GM21619 (cell line): Measurements from ENCODE around the gene ITGAL.
"Not testable (repeated sequence)": the region's sequence is repeated elsewhere in the genome, so short reads cannot be mapped to it uniquely, and the experiment has no call there.

Experiments
- ATAC-seq: cut with Tn5 transposase; IDR thresholded peaks from one replicate; pipeline ENCODE4 v1.9.1; 2021; ENCODE audit not compliant: unreplicated experiment

ITGAL gene

DNA sequence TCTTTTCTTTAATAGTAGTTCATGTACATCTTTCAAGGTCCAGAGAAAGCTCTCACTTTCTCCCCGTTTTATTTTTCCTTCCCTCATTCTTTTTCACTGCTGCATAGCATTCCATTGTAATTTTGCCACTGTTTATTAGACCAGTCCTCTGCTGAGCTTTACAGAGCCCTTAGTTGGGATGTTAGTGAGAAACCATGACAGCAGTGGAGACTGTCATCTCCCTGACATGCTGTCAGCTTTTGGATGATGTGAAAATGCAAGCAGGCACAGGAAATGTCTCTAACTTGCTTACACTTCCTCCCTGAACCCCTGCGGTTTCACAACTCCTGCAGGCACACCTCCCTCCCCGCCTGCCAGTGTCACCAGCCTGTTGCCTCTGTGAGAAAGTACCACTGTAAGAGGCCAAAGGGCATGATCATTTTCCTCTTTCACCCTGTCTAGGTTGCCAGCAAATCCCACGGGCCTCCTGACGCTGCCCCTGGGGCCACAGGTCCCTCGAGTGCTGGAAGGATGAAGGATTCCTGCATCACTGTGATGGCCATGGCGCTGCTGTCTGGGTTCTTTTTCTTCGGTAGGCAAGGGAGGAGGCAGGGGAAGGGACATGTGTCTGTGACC lies at the start of gene ITGAL:
TSS of gene ITGAL (plus strand) at position 415 of the 615 bp plus-strand sequence. CDS start at position 511, 96 bp downstream.
- ATAC-seq = peak; percentile 32

- ATAC-seq = no peak
Observed at GRCh38 chr16:30428055-30428454, 44.5 kb upstream of the ITGAL start.

- peak; percentile 10 for ATAC-seq
Observed at GRCh38 chr16:30429418-30429677, 43.2 kb upstream of the ITGAL start.

GRCh38 chr16:30429678-30430427 lies 42.7 kb upstream of the ITGAL start, which contains the start of gene DCTPP1:
Gene DCTPP1 (minus strand): TSS chr16:30430030. CDS start chr16:30429980, 50 bp downstream.
- peak; percentile 90 for ATAC-seq

GRCh38 chr16:30430428-30430970 lies 42.0 kb upstream of the ITGAL start:
- peak; percentile 22 for ATAC-seq

- no peak for ATAC-seq
Observed at GRCh38 chr16:30434852-30435251, 37.7 kb upstream of the ITGAL start.

DNA sequence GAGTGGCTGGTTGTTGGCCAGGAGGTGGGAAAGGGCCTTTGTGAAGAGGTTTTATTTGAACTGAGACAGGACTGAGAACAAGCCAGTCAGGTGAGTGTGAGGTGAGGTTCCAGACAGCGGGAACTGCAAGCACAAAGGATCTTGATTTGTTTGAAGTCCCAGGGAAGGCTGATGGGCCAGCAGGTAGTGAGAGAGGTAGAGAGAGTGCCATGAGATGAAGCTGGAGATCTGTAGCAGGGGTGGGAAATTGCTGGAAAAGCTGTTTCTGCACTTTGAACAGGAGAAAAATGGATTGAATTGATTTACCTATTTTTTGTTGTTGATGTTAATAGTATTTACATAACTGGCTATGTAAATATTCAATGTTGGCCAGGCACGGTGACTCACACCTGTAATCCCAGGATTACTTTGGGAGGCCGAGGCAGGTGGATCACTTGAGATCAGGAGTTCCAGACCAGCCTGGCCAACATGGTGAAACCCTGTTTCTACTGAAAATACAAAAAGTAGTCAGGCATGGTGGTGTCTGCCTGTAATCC lies 35.0 kb upstream of the ITGAL start:
- no peak for ATAC-seq

DNA sequence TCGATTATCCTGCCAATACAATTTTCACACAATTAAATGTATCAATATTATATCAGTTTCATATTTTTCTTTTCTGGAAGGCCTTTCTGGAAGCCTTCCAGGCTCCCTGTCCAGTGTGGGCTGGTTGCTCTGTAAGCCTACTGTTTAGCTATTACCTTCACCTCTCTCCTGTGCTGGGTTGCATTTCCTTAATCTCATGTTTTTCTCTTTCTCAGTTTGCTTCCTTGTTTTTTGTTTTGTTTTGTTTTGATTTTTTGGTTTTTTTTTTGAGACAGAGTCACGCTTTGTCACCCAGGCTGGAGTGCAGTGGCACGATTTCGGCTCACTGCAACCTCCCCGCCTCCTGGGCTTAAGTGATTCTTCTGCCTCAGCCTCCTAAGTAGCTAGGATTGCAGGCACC lies 33.7 kb upstream of the ITGAL start:
- ATAC-seq = no peak

DNA sequence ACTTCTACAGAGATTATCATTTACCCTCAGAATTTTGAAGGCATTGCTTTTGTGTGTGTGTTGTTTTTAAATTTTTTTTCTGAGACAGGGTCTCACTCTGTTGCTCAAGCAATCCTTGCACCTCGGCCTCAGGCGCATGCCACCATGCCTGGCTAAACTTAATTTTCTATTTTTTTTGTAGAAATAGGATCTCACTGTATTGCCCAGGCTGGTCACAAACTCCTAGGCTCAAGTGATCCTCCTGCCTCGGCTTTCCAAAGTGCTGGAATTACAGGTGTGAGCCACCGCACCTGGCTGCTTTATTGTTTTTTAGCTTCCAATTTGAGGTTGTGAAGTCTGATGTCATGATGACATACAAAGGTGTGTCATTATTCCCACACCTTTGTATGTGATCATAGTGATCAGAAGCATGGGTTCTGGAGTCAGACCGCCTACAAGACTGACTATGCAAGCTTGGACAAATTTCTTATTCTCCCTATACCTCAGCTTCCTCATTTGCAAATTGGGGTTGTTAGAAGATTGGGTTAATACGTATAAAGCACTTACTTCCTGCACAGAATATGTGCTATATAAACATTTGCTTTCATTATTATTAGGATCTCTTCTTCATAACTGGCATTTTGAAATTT lies 32.7 kb upstream of the ITGAL start:
- ATAC-seq = no peak

DNA sequence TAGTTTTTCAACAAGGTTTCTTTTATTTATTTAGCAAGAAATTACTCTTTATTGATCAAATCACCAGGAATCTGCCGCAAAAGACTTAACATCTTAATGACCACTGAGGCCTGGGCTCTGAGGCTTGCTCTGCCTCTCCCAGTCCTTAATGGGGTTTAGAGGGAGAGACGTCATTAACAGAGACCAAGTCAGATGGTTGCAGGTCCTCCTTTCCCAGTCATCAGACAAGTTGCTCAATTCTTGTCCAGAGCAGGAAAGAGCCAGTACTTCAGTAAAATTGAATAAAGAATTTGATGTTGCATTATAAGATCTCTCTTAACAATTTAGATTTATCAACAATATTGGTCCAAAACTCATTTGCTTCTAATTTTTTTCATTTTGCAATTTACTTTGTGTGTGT lies 28.9 kb upstream of the ITGAL start:
- no peak for ATAC-seq

GRCh38 chr16:30444231-30445148 lies 28.1 kb upstream of the ITGAL start:
- no peak for ATAC-seq

- no peak for ATAC-seq
Observed at GRCh38 chr16:30445149-30445407, 27.5 kb upstream of the ITGAL start.

- ATAC-seq = peak; percentile 82
Observed at GRCh38 chr16:30445408-30446202, 26.9 kb upstream of the ITGAL start, which contains the start of gene SEPHS2. Gene SEPHS2 (minus strand): TSS chr16:30445874. CDS start chr16:30445727, 147 bp downstream.

DNA sequence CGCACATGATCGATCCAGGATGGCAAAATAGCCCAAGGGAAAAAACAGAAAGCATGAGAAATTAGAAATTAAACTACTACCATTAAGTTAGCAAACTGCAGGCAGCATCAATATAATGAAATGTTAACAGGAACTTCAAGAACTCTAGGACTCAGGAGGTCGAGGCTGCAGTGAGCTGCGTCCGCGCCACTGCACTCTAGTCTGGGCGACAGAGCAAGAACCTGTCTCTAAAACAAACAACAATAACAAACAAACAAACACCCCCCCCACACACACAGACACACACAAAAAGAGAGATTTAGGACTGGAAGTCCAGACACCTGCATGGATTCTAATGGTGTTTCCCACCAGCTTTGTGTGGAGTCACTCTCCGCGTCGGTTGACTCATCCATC lies 26.3 kb upstream of the ITGAL start:
- no peak for ATAC-seq

DNA sequence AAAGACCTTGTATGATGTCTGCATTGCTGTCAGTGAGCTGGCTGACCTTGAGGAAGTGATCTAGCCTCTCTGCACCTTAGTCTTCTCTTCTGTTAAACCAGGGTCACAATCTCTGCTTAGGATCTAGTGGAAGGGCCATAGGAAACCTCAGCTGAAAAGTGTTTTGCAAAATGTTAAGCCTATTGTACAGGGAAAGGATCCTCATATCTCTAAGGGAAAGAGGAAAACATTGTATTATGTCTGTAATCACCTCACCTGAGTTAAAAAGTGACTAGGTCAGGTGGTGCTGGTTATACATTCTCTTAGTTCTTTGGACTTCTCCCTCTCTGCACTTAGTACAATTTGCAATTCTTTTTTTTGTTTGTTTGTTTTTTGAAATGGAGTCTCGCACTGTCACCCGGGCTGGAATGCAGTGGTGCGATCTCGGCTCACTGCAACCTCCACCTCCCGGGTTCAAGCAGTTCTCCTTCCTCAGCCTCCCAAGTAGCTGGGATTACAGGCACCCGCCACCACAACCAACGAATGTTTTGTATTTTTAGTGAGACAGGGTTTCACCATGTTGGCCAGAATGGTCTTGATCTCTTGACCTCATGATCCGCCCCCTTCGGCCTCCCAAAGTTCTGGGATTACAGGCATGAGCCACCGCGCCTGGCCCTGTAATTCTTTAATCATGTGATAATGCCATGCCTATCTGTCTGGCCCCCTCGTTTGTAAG lies 24.9 kb upstream of the ITGAL start:
- ATAC-seq = no peak

DNA sequence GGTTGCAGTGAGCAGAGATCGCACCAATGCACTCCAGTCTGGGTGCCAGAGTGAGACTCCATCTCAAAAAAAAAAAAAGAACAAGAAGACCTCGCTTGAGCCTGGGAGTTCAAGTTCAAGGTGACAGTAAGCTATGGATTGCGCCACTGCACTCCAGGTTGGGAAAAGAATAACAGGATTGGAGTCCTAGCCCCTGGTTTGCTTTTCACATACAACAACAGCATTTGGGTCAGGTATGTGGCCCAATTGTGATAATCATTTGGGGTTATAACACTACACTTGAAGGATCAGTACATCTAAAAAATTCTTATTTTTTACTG lies 23.5 kb upstream of the ITGAL start:
- ATAC-seq = no peak

- not testable (repeated sequence) for ATAC-seq
Observed at GRCh38 chr16:30452709-30453580, 19.6 kb upstream of the ITGAL start.

DNA sequence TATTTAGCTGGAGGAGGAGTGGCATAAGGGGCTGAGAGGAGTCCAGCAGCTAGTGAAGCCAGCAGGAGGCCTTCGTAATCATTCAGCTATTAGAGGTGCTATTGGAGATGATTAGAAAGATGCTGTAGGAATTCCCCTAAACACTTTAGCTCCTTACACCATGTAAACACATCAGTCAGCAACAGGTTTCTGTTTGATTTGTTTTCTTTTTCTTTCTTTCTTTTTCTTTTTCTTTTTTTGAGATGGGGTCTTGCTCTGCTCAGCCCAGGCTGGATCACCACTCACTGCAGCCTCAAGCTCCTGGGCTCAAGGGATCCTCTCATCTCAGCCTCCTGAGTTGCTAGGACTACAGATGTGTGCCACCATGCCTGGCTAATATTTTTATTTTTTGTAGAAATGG lies 16.2 kb upstream of the ITGAL start:
- ATAC-seq = no peak

GRCh38 chr16:30457256-30457655 lies 15.3 kb upstream of the ITGAL start:
- ATAC-seq = no peak
